ENCODE data around the gene VEPH1. TPM values are rescaled to one million over a fixed set of nuclear protein-coding genes. Genes with fewer than 3 reads are reported as not detected.

Gene VEPH1
- total RNA-seq, 1 experiment from 2014 or later, result 27.3 TPM

DNA sequence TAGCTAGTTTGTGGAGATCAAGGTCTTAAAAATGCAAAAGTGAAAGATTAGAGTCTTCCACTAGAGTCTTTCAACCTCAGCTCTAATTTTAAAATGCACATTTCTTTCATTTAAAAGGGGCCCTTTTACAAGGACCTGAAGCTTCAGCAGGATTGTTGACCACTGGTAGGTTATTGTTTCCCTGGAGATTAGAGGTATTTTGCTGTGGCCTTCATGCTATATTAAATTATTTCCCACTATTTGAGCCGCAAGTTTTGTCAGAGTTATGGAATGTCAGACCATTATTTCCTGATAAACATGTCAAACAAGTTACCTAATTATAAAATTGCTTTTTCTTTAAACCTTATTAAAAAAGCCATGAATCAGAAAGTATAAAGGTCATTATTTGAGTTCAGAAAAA, 240.2 kb downstream of the VEPH1 start:
- no peaks in the 10 kb centered on the region for H3F3A ChIP-seq (ENCODE audit: low read length, unreplicated experiment)
- no peak overlapping the region for H3K9ac ChIP-seq (ENCODE audit: low read length)
- peak overlapping the region; percentile 33 for H3K27ac ChIP-seq (ENCODE audit: low read length)
- no TSS peak for BruUV-seq (replicated peaks)
- ChIA-PET CTCF (no interaction called here), POLR2A (ENCODE audit: unreplicated experiment) (interaction anchor here (0.8 kb wide), 1 partner anchor 12 kb away, joined by 5 read pairs; no protein-coding TSS in a partner anchor)
- no peaks in the 10 kb centered on the region for H3K36me3 ChIP-seq (ENCODE audit: low read depth, low read length)
- intact Hi-C loops (cut with micrococcal nuclease), result no loop called here
- H3K4me3 ChIP-seq (ENCODE audit: low read length), result no peak overlapping the region
- peak; percentile 72 for DNase-seq
- H3K4me2 ChIP-seq (ENCODE audit: low read length), result peak overlapping the region; percentile 9
- 0 out of 2 replicates have a peak overlapping the region, but pooled peaks have one; percentile 12 for H2AFZ ChIP-seq (ENCODE audit: low read length)
- H3K79me2 ChIP-seq (ENCODE audit: low read length), result no peaks in the 10 kb centered on the region
- TF ChIP-seq EZH2 (IDR thresholded peaks at IDR 0.05; ENCODE audit: low read length, unreplicated experiment) (no peak), EZH2phosphoT487 (IDR thresholded peaks at IDR 0.05; ENCODE audit: borderline replicate concordance, low read length) (no peak)
- TF ChIP-seq, protein P1, sequence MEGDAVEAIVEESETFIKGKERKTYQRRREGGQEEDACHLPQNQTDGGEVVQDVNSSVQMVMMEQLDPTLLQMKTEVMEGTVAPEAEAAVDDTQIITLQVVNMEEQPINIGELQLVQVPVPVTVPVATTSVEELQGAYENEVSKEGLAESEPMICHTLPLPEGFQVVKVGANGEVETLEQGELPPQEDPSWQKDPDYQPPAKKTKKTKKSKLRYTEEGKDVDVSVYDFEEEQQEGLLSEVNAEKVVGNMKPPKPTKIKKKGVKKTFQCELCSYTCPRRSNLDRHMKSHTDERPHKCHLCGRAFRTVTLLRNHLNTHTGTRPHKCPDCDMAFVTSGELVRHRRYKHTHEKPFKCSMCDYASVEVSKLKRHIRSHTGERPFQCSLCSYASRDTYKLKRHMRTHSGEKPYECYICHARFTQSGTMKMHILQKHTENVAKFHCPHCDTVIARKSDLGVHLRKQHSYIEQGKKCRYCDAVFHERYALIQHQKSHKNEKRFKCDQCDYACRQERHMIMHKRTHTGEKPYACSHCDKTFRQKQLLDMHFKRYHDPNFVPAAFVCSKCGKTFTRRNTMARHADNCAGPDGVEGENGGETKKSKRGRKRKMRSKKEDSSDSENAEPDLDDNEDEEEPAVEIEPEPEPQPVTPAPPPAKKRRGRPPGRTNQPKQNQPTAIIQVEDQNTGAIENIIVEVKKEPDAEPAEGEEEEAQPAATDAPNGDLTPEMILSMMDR (conservative IDR thresholded peaks at IDR 0.05; ENCODE audit: low read depth, low read length), result no peak
- no peaks in the 10 kb centered on the region for H3K27me3 ChIP-seq (ENCODE audit: low read length)
- no peaks in the 10 kb centered on the region for H4K20me1 ChIP-seq (ENCODE audit: low read length)
- peaks cover 5% of the 10 kb centered on the region; the same call in 1 of the 2 replicates for H3K9me2 ChIP-seq (replicated peaks; ENCODE audit: low read length)
- H3K4me1 ChIP-seq (ENCODE audit: insufficient read depth, low read length), result peaks cover 15% of the 10 kb centered on the region
- H3K9me3 ChIP-seq (ENCODE audit: low read length), result no peaks in the 10 kb centered on the region
- peak; percentile 79 for ATAC-seq

DNA sequence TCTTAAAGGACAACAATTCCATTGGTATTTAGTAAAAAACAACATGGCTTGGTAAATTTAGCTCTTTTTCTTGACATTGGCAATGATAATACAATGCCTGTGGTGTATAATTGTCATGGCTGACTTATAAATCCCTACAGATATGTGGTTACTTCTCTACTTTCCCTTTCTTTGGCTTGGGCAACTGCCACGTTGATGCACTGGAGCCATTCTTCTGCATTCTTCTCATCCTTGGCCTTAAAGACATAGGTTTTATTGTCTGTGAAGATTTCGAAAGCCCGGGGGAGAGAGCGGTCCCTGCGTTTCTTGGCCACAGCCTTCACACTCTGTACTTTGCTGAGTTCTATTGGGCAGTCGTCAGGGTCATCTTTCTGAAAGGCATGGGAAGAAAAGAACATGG, 242.2 kb downstream of the VEPH1 start:
- Histone ChIP-seq H3K4me1 (ENCODE audit: insufficient read depth, low read length) (peaks cover 15% of the 10 kb centered on the region), H3K27me3 (ENCODE audit: low read length) (no peaks in the 10 kb centered on the region), H3K79me2 (ENCODE audit: low read length) (no peaks in the 10 kb centered on the region), H2AFZ (ENCODE audit: low read length) (no peak overlapping the region), H3F3A (ENCODE audit: low read length, unreplicated experiment) (no peaks in the 10 kb centered on the region), H3K9me2 (replicated peaks; ENCODE audit: low read length) (peaks cover 5% of the 10 kb centered on the region; the same call in 1 of the 2 replicates), H3K36me3 (ENCODE audit: low read depth, low read length) (no peaks in the 10 kb centered on the region), H3K4me3 (ENCODE audit: low read length) (no peak overlapping the region), H3K4me2 (ENCODE audit: low read length) (no peak overlapping the region), H3K9me3 (ENCODE audit: low read length) (no peaks in the 10 kb centered on the region), H4K20me1 (ENCODE audit: low read length) (no peaks in the 10 kb centered on the region), H3K9ac (ENCODE audit: low read length) (no peak overlapping the region), H3K27ac (ENCODE audit: low read length) (no peak overlapping the region)
- no TSS peak for BruUV-seq (replicated peaks)
- ATAC-seq, result no peak
- POLR2A ChIA-PET (ENCODE audit: unreplicated experiment), result no interaction called here
- TF ChIP-seq EZH2 (IDR thresholded peaks at IDR 0.05; ENCODE audit: low read length, unreplicated experiment), result no peak
- intact Hi-C loops (cut with micrococcal nuclease), result no loop called here
- CTCF ChIA-PET, result interaction anchor here (0.6 kb wide), 1 partner anchor 11 kb away, joined by 4 read pairs; no protein-coding TSS in a partner anchor
- DNase-seq, result no peak

DNA sequence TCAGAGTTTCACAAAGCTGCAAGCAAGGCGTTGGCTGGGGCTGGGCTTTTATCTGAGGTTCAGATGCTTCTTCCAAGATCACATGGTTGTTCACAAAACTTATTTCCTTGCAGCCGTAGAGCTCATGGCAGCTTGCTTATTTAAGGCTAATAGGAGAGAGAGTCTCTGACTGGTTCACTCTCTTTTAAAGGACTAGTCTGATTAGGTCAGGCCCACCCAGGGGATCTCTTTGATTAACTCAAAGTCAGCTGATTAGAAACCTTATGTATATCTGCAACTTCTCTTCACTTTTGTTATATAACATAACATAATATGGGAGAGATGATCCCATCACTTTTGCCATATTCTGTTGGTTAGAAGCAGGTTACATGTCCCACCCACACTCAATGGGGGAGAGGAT, 243.4 kb downstream of the VEPH1 start:
- H3K9me3 ChIP-seq (ENCODE audit: low read length), result no peaks in the 10 kb centered on the region
- no peak for DNase-seq
- no peaks in the 10 kb centered on the region for H4K20me1 ChIP-seq (ENCODE audit: low read length)
- H3K79me2 ChIP-seq (ENCODE audit: low read length), result no peaks in the 10 kb centered on the region
- H3K27ac ChIP-seq (ENCODE audit: low read length), result no peak overlapping the region
- no TSS peak for BruUV-seq (replicated peaks)
- ATAC-seq, result no peak
- ChIA-PET CTCF (no interaction called here), POLR2A (ENCODE audit: unreplicated experiment) (no interaction called here)
- intact Hi-C loops (cut with micrococcal nuclease), result no loop called here
- H3K4me1 ChIP-seq (ENCODE audit: insufficient read depth, low read length), result peaks cover 15% of the 10 kb centered on the region
- no peaks in the 10 kb centered on the region for H3K36me3 ChIP-seq (ENCODE audit: low read depth, low read length)
- no peak overlapping the region for H3K4me3 ChIP-seq (ENCODE audit: low read length)
- peaks cover 5% of the 10 kb centered on the region; the same call in 1 of the 2 replicates for H3K9me2 ChIP-seq (replicated peaks; ENCODE audit: low read length)
- no peak overlapping the region for H3K4me2 ChIP-seq (ENCODE audit: low read length)
- TF ChIP-seq, protein P1 (conservative IDR thresholded peaks at IDR 0.05; ENCODE audit: low read depth, low read length), result no peak
- no peaks in the 10 kb centered on the region for H3F3A ChIP-seq (ENCODE audit: low read length, unreplicated experiment)
- no peaks in the 10 kb centered on the region for H3K27me3 ChIP-seq (ENCODE audit: low read length)
- no peak overlapping the region for H2AFZ ChIP-seq (ENCODE audit: low read length)
- no peak overlapping the region for H3K9ac ChIP-seq (ENCODE audit: low read length)

Data from PC-3 (cell line).